MCF 10A (cell line): ENCODE measurements around the gene FRMD6. TPM values are rescaled to one million over a fixed set of nuclear protein-coding genes. Genes with fewer than 3 reads are reported as not detected.
A peak's percentile ranks its signal among the peaks of the same experiment; 100 is the strongest.

Experiments used
- BruUV-seq: library from RNA; stranded (reverse); fragments of 400-500 nt; replicated peaks from 2 replicates; lab custom pipeline; 2021; lab: Mats Ljungman, UMichigan
- CTCF ChIA-PET: fragments of 300-600 bp; sonication (Branson Sonifier 250); formaldehyde crosslinking; extraction: SDS; loops from one replicate; lab custom pipeline; 2021; ENCODE audit warnings: antibody characterized with exemption, inconsistent platforms; lab: Yijun Ruan, JAX
- POLR2A ChIA-PET: fragments of 300-600, 350-650 bp; sonication (Branson Sonifier 250); formaldehyde crosslinking; extraction: SDS; loops from one replicate; lab custom pipeline; 2020; ENCODE audit warnings: antibody characterized with exemption, inconsistent platforms; lab: Yijun Ruan, JAX
- DNase-seq: peaks from one replicate; pipeline ENCODE4 v3.0.0-alpha.2; 2018; ENCODE audit not compliant: unreplicated experiment
- H3K27ac Mint-ChIP-seq: one replicate; pipeline ENCODE4 v1.8.0; 2022; ENCODE audit warnings: mild to moderate bottlenecking, low read depth, mixed read lengths; ENCODE audit not compliant: unreplicated experiment
- H3K27me3 Mint-ChIP-seq: one replicate; pipeline ENCODE4 v1.8.0; 2022; ENCODE audit warnings: mixed read lengths; ENCODE audit not compliant: insufficient read depth, unreplicated experiment
- H3K36me3 Mint-ChIP-seq: one replicate; pipeline ENCODE4 v1.8.0; 2022; ENCODE audit warnings: mild to moderate bottlenecking, moderate library complexity, mixed read lengths; ENCODE audit not compliant: insufficient read depth, unreplicated experiment
- H3K4me1 Mint-ChIP-seq: one replicate; pipeline ENCODE4 v1.8.0; 2022; ENCODE audit warnings: mixed read lengths; ENCODE audit not compliant: insufficient read depth, unreplicated experiment
- H3K4me3 Mint-ChIP-seq: one replicate; pipeline ENCODE4 v1.8.0; 2022; ENCODE audit warnings: mild to moderate bottlenecking, moderate library complexity, mixed read lengths; ENCODE audit not compliant: unreplicated experiment
- H3K9me3 Mint-ChIP-seq: one replicate; pipeline ENCODE4 v1.8.0; 2022; ENCODE audit warnings: mixed read lengths; ENCODE audit not compliant: unreplicated experiment
- CTCF ChIP-seq: fragments of 200-600 bp; IDR thresholded peaks from one replicate; pipeline ENCODE4 v1.8.0; 2022; ENCODE audit warnings: antibody characterized with exemption, mild to moderate bottlenecking; ENCODE audit not compliant: unreplicated experiment
- intact Hi-C: fragments of 100-400 bp; cut with micrococcal nuclease; formaldehyde crosslinking; loops from 2 replicates; pipeline ENCODE4 v1.14.1; 2022
- total RNA-seq: library from RNA; stranded (reverse); gene quantifications from 2 replicates; pipeline ENCODE4 v1.2.3, GENCODE V29; 2022

FRMD6 gene
- total RNA-seq, 1 experiment from 2014 or later, result 135 TPM

- BruUV-seq, result no TSS peak
- Mint-ChIP-seq H3K4me3 (no peak overlapping the region), H3K27ac (peak overlapping the region; percentile 66), H3K4me1 (peaks cover 61% of the 10 kb centered on the region), H3K36me3 (peaks cover 8% of the 10 kb centered on the region), H3K9me3 (no peaks in the 10 kb centered on the region), H3K27me3 (no peaks in the 10 kb centered on the region)
- no peak for TF ChIP-seq CTCF
- intact Hi-C loops, result no loop called here
- DNase-seq, result no peak
- ChIA-PET POLR2A (interaction anchor here (1.5 to 3.2 kb wide), 2 partner anchors 9 to 12 kb away, joined by 3 to 21 read pairs; no protein-coding TSS in a partner anchor), CTCF (no interaction called here)
These were observed 25.6 kb downstream of the FRMD6 start for GRCh38 chr14:51677266-51677665.

GRCh38 chr14:51677738-51678137 lies 26.0 kb downstream of the FRMD6 start:
- ChIA-PET CTCF (interaction anchor here (0.5 kb wide), 1 partner anchor 22 kb away, joined by 6 read pairs; no protein-coding TSS in a partner anchor), POLR2A (interaction anchor here (1.5 to 3.2 kb wide), 2 partner anchors 9 to 12 kb away, joined by 3 to 21 read pairs; no protein-coding TSS in a partner anchor)
- peaks cover 66% of the 10 kb centered on the region for H3K4me1 Mint-ChIP-seq
- H3K36me3 Mint-ChIP-seq, result peaks cover 13% of the 10 kb centered on the region
- H3K27ac Mint-ChIP-seq, result peak overlapping the region; percentile 66
- H3K27me3 Mint-ChIP-seq, result no peaks in the 10 kb centered on the region
- no peak overlapping the region for H3K4me3 Mint-ChIP-seq
- no TSS peak for BruUV-seq
- no peaks in the 10 kb centered on the region for H3K9me3 Mint-ChIP-seq
- intact Hi-C loops, result no loop called here
- no peak for TF ChIP-seq CTCF
- DNase-seq, result no peak

GRCh38 chr14:51680031-51680430 lies 28.3 kb downstream of the FRMD6 start:
- CTCF ChIA-PET, result no interaction called here
- peak overlapping the region; percentile 57 for H3K27ac Mint-ChIP-seq

GRCh38 chr14:51681411-51681810 lies 29.7 kb downstream of the FRMD6 start:
- POLR2A ChIA-PET, result interaction anchor here (0.6 to 1.6 kb wide), 5 partner anchors 10 to 39 kb away, joined by 3 to 5 read pairs (median 5); no protein-coding TSS in a partner anchor
- Mint-ChIP-seq H3K4me1 (peaks cover 44% of the 10 kb centered on the region), H3K27ac (no peak overlapping the region), H3K27me3 (no peaks in the 10 kb centered on the region), H3K36me3 (peaks cover 19% of the 10 kb centered on the region), H3K9me3 (no peaks in the 10 kb centered on the region), H3K4me3 (no peak overlapping the region)
- intact Hi-C loops, result no loop called here
- DNase-seq, result no peak
- no peak for TF ChIP-seq CTCF
- no TSS peak for BruUV-seq
- CTCF ChIA-PET, result interaction anchor here (0.7 to 1.0 kb wide), 2 partner anchors 10 to 29 kb away, joined by 3 read pairs; no protein-coding TSS in a partner anchor

More at GRCh38 chr14:51680031-51680430, 28.3 kb downstream of the FRMD6 start:
- intact Hi-C loops, result no loop called here
- Mint-ChIP-seq H3K36me3 (peaks cover 19% of the 10 kb centered on the region), H3K9me3 (no peaks in the 10 kb centered on the region), H3K4me1 (peaks cover 53% of the 10 kb centered on the region), H3K27me3 (no peaks in the 10 kb centered on the region), H3K4me3 (no peak overlapping the region)
- TF ChIP-seq CTCF, result no peak
- BruUV-seq, result no TSS peak
- no peak for DNase-seq
- POLR2A ChIA-PET, result interaction anchor here (1.6 kb wide), 1 partner anchor 18 kb away, joined by 5 read pairs; no protein-coding TSS in a partner anchor
